Smooth muscle cell (in vitro differentiated cells): Measurements from ENCODE around the gene HSPB9. TPM values are rescaled to one million over a fixed set of nuclear protein-coding genes. Genes with fewer than 3 reads are reported as not detected.

Source experiments
- DNase-seq: peaks from one replicate; lab custom pipeline; 2025; ENCODE audit not compliant: unreplicated experiment; lab: John Stamatoyannopoulos, UW
- H2AFZ ChIP-seq: fragments of 200-600 bp; sonication (generic); 2 replicates; pipeline ENCODE4 v1.6.0; 2016; ENCODE audit warnings: antibody characterized with exemption, low read depth, mild to moderate bottlenecking
- H3F3A ChIP-seq: fragments of 200-600 bp; sonication (generic); 2 replicates; pipeline ENCODE4 v1.6.0; 2017; ENCODE audit warnings: antibody characterized with exemption, low read depth
- H3K27ac ChIP-seq: fragments of 200-600 bp; sonication (generic); 2 replicates; pipeline ENCODE4 v1.5.1; 2016; ENCODE audit warnings: low read depth, mild to moderate bottlenecking
- H3K27me3 ChIP-seq: fragments of 200-600 bp; sonication (generic); 2 replicates; pipeline ENCODE4 v1.6.1; 2016; ENCODE audit warnings: low read depth, mild to moderate bottlenecking
- H3K36me3 ChIP-seq: fragments of 200-600 bp; sonication (generic); 2 replicates; pipeline ENCODE4 v1.5.1; 2016; ENCODE audit warnings: low read depth
- H3K4me1 ChIP-seq: fragments of 200-600 bp; sonication (generic); 2 replicates; pipeline ENCODE4 v1.5.1; 2016; ENCODE audit warnings: low read depth
- H3K4me2 ChIP-seq: fragments of 200-600 bp; sonication (generic); 2 replicates; pipeline ENCODE4 v1.6.0; 2016; ENCODE audit warnings: mild to moderate bottlenecking
- H3K4me3 ChIP-seq: fragments of 200-600 bp; sonication (generic); 2 replicates; pipeline ENCODE4 v1.5.1; 2016; ENCODE audit warnings: mild to moderate bottlenecking
- H3K79me2 ChIP-seq: fragments of 200-600 bp; sonication (generic); 2 replicates; pipeline ENCODE4 v1.6.0; 2016; ENCODE audit warnings: low read depth, mild to moderate bottlenecking
- H3K9ac ChIP-seq: fragments of 200-600 bp; sonication (generic); 2 replicates; pipeline ENCODE4 v1.6.0; 2016; ENCODE audit warnings: low read depth
- H3K9me3 ChIP-seq: fragments of 200-600 bp; sonication (generic); replicated peaks from 2 replicates; pipeline ENCODE4 v1.5.1; 2016; ENCODE audit warnings: low read depth
- H4K20me1 ChIP-seq: fragments of 200-600 bp; sonication (generic); 2 replicates; pipeline ENCODE4 v1.6.0; 2016; ENCODE audit warnings: low read depth
- CTCF ChIP-seq: fragments of 200-600 bp; sonication (generic); IDR thresholded peaks from 2 replicates; pipeline ENCODE4 v1.5.1; 2017; ENCODE audit warnings: borderline replicate concordance, mild to moderate bottlenecking, antibody characterized with exemption; ENCODE audit not compliant: insufficient read depth, poor library complexity, severe bottlenecking
- WGBS: methylation state at CpG from one replicate; pipeline ENCODE4 v1.1.7; 2016; ENCODE audit warnings: low lambda C conversion rate; 5-methylcytosine and 5-hydroxymethylcytosine counted together
- polyA plus RNA-seq: library from polyadenylated mRNA; unstranded; fragments of >200 nt; fragmentation: Nextera tagmentation; extraction: Ambion mirVana; gene quantifications from 2 replicates; pipeline ENCODE4 v1.2.1, GENCODE V29; 2016
- total RNA-seq: library from RNA; depleted of rRNA; stranded (reverse); fragments of >200 nt; gene quantifications from 2 replicates; pipeline ENCODE4 v1.2.3, GENCODE V29; 2014

Gene HSPB9
- total and polyA plus RNA-seq, 2 experiments from 2014 or later = 0.39 TPM; not detected in 1

GRCh38 chr17:42101513-42102292 lies 20.9 kb upstream of the HSPB9 start:
- peak; percentile 74 for TF ChIP-seq CTCF
- H3K4me3 ChIP-seq = no peak overlapping the region
- H2AFZ ChIP-seq = no peak overlapping the region
- peaks cover 26% of the 10 kb centered on the region for H3K27me3 ChIP-seq
- 40% methylated on average over 14 of the region's 14 CpGs for WGBS
- H3K36me3 ChIP-seq = no peaks in the 10 kb centered on the region
- H3K9me3 ChIP-seq = no peaks in the 10 kb centered on the region
- H3K27ac ChIP-seq = no peak overlapping the region
- no peaks in the 10 kb centered on the region for H3F3A ChIP-seq
- H3K4me2 ChIP-seq = no peak overlapping the region
- H3K4me1 ChIP-seq = peaks cover 5% of the 10 kb centered on the region
- H3K9ac ChIP-seq = no peak overlapping the region
- DNase-seq = peak; percentile 9
- H3K79me2 ChIP-seq = no peaks in the 10 kb centered on the region
- H4K20me1 ChIP-seq = no peaks in the 10 kb centered on the region

DNA sequence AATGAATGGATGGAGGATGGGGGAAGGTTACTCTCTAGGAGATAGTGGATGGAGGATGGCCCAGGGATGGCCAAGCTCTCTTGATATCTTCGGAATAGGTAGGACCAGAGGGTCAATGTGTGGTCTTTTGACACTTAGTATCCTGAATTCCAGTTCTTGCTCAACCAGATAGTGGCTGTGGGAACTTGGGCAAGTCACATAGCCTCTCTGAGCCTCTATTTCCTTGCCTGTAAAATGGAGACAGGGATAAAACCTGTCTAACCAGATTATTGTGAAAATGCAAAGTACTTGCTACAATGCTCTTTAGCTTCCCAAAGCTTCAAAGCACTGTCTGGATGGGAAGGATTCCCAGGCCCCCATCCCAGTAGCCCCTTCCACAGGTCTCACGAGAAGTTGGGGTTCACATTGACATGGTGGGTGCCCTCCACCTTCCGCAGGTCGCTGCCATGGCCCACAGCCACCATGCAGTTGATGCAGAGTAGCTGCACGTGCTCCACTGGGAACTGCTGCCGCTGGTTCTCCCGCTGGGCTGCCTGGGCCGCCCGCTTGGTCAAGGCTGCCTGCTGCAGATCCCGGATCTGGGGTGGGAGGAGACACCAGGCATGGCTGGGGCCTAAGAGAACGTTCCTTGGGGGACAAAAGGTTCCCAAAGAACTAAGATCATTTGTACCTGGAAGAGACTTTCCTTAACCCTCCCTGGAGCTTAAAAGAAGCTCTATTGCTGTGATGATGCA lies 19.2 kb upstream of the HSPB9 start:
- no peaks in the 10 kb centered on the region for H3K4me1 ChIP-seq
- no peaks in the 10 kb centered on the region for H4K20me1 ChIP-seq
- H3K79me2 ChIP-seq = no peaks in the 10 kb centered on the region
- no peak overlapping the region for H2AFZ ChIP-seq
- H3K9me3 ChIP-seq = no peaks in the 10 kb centered on the region
- H3F3A ChIP-seq = no peaks in the 10 kb centered on the region
- TF ChIP-seq CTCF = no peak
- H3K27me3 ChIP-seq = peaks cover 9% of the 10 kb centered on the region
- 88% methylated on average over 11 of the region's 11 CpGs for WGBS
- no peak overlapping the region for H3K4me3 ChIP-seq
- H3K9ac ChIP-seq = no peak overlapping the region
- no peak overlapping the region for H3K4me2 ChIP-seq
- no peak overlapping the region for H3K27ac ChIP-seq
- DNase-seq = no peak
- H3K36me3 ChIP-seq = no peaks in the 10 kb centered on the region

DNA sequence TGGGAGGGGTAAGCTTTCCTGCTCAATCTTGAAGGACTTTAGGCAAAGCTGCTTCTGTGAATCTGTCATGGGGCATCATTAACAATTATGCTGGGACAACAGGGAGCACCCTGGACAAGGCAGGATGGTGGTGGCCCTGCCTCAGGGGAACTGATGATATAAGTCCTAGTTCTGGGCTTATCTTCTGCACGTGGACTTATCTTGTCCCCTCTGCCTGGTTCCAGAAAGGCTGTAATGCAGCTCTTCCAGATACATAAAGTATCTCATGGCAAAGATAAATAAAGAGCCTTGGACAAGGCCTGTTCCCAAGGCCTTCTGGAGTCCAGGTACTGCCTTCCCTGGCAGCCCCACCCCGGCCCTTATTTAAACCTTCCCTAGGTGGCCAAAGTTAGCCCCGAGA lies 18.3 kb upstream of the HSPB9 start:
- Histone ChIP-seq H3K4me1 (no peaks in the 10 kb centered on the region), H3K27ac (no peak overlapping the region), H3F3A (no peaks in the 10 kb centered on the region), H3K9me3 (no peaks in the 10 kb centered on the region), H2AFZ (no peak overlapping the region), H4K20me1 (no peaks in the 10 kb centered on the region), H3K4me3 (no peak overlapping the region), H3K36me3 (no peaks in the 10 kb centered on the region), H3K27me3 (peaks cover 5% of the 10 kb centered on the region), H3K79me2 (no peaks in the 10 kb centered on the region), H3K4me2 (no peak overlapping the region), H3K9ac (no peak overlapping the region)
- no peak for DNase-seq
- TF ChIP-seq CTCF = no peak
- WGBS = 69% methylated on average over 3 of the region's 3 CpGs
